Activated CD4-positive, CD25-positive, alpha-beta regulatory T cell (primary cell): ENCODE measurements around the gene MSI2.

Experiments used
- DNase-seq, 4 experiments: peaks; one replicate each; lab custom pipeline; 2025; lab: John Stamatoyannopoulos, UW

MSI2 gene

GRCh38 chr17:57527221-57528057, 271.1 kb downstream of the MSI2 start:
- no peak for DNase-seq

GRCh38 chr17:57528058-57528451, 271.7 kb downstream of the MSI2 start:
- no peak for DNase-seq

- no peak for DNase-seq
Observed at GRCh38 chr17:57530026-57530425, 273.7 kb downstream of the MSI2 start.

DNA sequence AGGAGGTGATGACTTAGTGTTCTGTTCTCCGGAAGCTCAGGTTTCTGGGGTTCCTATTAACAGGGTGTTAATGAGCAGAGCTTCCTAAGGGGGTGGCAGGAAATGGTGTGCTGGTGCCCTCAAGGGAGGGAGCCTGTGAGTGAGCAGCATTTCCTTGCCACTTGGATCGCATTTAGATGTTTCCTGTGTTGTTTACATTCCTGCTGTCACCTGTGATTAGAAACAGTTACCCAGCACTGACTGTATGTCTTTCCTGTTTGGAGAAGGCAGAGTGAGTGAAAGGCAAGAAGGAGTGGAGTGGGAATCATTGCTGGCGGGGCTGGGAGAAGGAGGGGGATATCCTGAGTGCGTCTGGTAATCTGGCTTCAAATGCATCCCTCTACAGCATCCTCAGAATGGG, 274.2 kb downstream of the MSI2 start:
- no peak for DNase-seq

DNA sequence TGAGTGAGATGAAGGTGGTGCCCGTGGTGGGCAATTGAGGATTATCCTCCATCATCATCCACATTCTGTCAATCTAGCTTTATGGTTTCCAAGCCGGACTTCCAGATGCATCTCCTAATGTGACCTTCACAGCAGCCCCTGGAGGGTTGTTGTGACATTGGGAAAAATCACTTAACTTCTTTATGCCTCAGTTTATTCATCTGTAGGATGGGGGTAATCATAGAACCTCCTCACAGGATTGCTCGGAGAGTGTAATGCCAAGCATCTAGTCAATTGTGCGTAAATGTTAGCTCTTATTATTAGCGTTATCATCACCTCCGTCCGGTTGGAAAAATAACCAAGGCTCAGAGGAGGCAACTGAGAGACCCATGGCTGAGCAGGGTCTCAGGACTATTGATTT, 274.8 kb downstream of the MSI2 start:
- DNase-seq, result no peak

DNA sequence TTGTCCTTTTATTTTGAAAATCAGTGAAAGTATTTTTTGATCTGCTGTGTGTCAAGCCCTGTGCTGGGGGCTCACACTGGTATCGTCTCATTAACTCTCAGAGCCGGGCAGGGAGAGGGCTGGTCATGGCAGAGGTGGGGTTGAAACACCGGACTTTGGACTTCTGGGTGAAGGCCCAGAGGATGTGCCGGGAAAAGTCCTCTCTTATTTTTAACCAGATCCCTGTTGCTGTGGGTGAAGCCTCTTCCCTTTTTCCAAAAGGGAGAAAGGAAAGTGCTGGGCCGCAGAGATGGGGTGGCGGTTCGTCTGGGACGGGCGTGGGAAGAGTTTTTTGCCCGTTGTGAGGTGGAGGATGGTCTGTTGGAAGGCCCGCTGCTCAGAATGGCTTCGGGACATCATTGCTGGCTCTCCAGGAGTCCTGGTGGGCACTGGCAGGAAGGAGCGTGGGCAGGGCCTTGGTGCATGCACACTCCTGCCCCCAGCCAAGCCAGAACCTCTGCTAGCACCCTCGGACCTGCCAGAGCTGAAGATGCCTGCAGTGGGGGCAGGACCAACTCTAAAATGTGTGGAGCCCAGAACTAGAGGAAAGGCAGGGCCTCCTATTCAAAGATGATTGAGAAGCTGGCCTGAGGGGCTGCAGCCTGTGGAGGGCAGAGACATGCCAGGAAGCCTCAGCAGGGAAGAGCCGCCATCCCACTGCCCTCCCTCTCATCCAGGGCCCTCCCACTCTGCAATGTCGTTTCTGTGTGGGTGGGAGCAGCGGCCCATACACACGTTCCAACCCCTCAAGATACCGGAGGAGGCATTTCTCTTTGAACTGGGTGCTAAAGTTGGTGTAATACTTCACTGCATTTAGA, 275.6 kb downstream of the MSI2 start:
- DNase-seq, result no peak

DNA sequence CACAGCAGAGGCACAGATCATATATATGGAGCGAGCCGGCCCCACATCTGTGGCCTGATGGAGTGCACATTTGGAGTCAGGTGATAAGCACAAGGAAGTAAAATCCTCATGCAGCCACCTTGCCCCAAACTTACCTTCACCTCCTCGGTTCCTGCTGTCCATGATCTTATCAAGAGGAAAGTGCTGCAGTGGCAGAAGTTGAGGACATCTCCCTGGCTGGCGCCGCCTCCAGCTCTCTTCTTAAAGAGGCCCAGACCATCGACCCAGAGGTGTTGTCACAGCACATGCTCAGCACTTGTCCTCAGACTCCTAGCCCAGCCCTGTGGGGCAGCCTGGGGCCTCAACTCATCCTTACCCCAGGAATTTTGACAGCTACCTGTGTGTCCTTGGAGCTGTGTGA, 276.2 kb downstream of the MSI2 start:
- no peak for DNase-seq

DNA sequence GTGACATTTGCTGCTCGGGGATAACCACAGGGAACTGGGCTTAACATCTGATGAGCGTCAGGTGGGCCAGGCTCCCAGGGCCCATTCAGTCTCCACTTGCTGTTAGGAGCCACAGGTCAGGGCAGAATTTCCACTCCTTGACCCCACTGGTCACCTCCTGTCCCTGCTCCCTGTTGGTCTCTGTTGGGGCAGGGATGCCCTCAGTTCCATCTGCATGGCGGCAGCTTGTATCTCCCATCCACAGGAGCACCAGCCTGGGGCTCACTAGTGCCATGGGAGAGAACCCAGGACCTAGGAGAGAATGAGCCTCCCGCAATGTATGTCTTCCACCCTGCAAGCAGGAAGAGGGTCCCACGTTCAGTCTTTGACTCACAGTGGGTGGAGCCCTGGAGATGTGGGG, 276.6 kb downstream of the MSI2 start:
- no peak for DNase-seq

GRCh38 chr17:57533684-57534305, 277.5 kb downstream of the MSI2 start:
- no peak for DNase-seq

DNA sequence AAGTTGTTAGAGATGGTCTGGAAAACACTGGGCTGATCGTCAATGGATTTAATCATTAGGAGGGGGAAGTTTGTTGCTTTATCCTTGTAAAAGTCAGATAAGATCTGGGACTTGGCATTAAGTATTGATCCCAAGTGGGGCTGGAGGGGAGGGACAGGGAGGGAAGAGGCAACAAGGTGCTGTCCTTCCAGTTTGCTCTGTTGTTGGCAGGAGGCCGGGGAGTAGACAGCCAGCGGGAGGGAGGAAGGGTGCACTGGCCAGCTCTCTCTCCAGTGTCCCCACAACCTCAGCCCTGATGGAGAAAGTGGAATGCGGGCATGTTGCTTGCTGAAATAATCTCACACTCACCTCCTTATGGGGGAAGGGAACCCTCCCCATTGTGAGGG, 278.5 kb downstream of the MSI2 start:
- DNase-seq, result no peak

GRCh38 chr17:57535249-57535966, 279.1 kb downstream of the MSI2 start:
- DNase-seq, result no peak

DNA sequence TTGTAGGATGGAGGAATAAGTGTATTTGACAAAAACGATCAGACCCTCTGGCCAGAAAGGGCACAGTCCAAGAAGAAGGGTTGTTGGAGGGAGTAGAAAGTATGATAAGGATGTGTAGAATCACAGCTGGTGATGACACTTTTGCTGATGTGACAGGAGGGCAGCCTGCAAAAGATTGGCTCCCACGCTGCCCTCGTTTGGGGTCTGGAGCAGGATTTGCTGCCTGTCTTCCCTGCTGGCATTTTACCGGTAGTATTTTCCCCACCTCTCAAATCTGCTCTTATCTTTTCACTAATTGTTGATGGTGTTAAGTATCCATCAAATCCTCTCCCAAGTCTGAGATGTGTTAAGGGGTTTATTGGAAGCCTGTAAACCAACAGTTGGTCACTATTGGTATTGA, 280.0 kb downstream of the MSI2 start:
- no peak for DNase-seq

DNA sequence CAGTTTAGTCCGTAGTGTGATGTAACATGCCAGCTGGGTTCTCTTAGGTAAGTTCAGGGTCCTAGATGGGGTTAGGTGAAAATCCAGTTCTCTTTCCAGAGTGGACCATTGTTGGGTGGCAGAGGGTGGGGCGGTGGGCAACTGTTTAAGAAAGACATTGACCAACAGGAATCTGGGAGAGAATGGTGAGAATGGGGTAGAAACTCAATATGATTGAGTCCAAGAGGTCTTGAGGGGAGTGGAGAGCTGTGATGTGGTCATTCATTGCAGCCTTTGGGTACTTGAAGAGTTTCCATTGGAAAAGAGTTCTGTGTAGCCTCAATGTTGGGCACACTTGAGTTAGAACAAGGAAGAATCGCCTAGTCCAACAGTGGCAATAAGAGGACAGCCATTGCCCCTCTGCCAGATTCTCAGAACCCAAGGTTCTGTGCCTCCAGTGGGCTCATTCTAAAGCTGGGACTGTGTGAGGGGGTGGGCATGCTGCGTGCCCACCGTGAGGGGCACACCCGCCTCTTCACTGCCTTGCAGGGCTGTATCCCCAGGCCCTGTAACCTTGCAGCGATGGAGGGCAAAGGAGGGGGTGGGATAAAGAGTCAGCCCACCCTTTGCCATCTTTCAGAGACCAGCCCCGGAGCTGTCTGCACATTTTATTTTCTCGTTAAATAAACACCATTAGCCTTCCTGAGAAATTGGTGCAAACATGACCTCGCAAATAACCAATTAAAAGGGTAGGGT, 280.6 kb downstream of the MSI2 start:
- no peak for DNase-seq

GRCh38 chr17:57537524-57538410, 281.4 kb downstream of the MSI2 start:
- no peak for DNase-seq

GRCh38 chr17:57538736-57539456, 282.6 kb downstream of the MSI2 start:
- no peak for DNase-seq

DNA sequence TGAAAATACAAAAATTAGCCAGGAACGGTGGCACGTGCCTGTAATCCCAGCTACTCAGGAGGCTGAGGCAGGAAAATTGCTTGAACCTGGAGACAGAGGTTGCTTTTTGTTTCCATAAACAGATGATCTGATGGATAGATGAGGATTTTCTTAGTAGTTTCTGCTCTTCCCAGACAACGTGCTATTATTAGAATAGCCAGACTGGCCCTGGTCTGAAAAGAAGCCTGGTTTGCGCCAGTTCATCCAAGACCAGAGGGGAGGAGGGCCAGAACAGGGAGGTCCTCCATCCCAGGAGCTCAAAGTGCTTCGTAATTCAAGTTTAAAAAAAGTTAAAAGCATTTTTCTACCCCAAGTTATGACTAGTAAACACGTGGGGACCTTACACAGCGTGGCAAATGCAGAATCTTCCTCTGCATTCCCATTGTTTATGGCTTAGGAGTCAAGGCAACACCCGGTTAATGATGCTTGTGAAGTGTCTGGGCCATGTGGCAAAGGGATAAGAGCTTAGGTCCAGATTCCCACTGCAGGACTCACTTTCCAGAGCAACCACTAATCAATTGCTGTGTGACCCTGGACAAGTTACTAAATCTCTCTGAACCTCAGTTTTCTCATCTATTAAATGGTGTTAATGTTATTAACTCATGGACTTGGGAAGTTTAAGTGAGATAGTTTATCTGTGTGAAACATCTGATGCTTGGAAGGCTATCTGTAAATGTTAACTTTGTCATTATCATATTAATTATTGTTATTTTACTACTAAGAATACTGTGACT, 283.4 kb downstream of the MSI2 start:
- no peak for DNase-seq

- DNase-seq, result no peak
Observed at GRCh38 chr17:57540596-57540995, 284.3 kb downstream of the MSI2 start.

DNA sequence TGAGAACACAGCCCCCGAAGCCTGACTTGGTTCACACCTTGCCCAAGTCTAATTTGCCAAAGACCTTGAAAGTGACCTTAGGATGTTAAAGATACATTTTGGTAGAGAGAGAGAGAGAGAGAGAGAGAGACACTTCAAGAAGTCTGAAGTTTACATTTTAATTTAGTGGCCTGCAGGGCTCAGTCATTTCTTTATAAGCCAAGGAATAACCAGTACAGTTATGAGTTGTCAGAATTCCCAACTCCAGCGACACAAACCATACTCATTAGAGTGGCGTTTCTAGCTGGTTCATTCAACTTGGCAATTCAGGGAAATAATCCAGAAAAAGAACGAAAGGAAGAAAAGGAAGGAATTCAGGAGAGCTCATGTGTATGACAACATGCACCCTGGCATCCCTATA, 284.7 kb downstream of the MSI2 start:
- no peak for DNase-seq
